GM19372 (cell line): ENCODE data around the gene ELF2.
"Not testable (repeated sequence)": the region's sequence is repeated elsewhere in the genome, so short reads cannot be mapped to it uniquely, and the experiment has no call there.

Experiments used
- ATAC-seq: cut with Tn5 transposase; IDR thresholded peaks from one replicate; pipeline ENCODE4 v1.9.1; 2021; ENCODE audit warnings: mild to moderate bottlenecking, low read depth, moderate library complexity; ENCODE audit not compliant: unreplicated experiment

Gene ELF2

DNA sequence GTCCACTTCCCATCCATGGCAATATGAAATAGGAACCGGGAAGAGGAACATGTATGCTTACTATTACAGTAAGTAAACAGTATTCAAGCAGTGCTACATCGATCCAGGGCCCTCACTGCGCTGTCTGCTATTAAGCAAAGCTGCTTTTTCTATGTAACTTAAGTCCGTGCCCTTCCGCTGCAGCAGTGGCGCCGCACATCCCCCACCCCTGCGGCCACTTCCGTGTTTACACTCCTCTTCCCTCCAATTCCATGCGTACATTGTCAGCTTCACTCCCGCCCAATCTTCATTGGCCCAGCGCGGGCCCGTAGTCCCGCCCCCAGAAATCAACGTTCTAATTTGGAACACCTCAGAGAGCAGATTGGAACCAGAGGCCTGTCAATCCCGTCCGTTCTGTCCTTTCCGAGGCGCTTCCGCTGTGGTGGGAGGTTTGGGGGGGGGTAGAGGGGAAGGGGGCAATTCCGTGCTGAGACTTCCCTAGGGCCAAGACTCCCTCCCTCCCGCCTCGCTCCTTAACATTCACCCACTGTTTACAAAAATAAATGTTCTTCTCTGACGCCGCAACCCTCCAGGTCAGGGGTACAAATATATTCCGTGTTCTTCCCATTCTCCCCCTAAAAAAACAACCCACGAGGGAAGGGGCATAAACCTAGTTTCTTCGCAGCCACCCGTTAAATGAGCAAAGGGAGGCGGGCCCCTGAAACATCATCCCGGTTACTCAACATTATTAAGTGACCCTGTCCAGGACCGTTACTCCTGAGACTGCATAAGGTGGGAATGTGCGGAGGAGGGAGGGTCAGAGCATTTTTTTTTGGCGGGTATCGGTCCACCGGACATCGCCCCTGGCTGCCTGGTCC is 94.0 kb downstream of the ELF2 start:
- ATAC-seq, result peak; percentile 74

DNA sequence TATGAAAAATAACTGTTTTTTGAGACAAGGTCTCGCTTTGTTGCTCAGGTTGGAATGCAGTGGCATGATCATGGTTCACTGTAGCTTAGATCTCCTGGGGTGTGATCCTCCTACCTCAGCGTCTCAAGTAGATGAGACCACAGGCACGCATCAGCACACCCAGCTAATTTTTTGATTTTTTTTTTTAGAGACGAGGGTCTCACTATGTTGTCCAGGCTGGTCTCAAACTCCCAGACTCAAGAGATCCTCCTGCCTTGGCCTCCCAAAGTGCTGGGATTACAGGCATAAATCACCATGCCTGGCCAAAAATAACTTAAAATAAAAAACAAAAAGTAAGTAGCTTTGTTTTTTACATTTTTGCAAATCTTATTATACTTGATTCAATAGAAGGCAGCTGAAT is 98.1 kb downstream of the ELF2 start:
- ATAC-seq, result no peak

DNA sequence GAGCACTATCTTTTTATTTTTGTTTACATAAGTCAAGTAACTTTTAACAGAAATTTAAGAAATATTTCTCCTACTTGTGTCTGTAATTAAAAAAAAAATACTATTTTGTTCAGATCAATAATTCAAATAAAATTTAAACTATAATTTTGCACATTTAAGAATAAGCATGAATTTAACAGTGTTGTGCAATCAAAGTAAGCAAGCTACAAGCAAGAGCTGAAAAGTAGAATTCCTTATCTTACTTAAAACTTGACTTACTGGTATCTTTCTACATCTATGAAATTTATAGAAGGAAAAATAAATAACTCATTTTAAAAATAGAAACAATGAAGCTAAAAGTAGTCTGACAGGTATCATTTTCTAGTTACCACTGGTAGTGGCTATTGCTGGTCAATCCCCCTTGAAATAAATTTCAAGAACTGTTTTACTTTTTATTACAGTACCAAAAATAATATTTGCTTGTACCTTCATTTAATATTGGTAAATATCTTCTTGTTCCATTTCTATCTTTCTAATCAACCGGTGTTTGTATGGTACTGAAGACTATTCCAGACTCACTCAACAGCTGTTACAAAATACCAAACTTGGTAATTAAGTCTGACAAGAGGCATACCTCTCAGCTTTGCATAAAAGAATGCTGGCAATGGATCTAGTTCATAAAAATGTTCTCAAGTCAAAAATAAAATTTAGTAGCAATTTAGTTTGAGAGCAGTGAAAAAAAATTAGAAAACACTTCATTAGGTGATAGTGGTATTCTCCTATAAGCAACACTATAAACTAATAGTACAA is 99.3 kb downstream of the ELF2 start:
- no peak for ATAC-seq

DNA sequence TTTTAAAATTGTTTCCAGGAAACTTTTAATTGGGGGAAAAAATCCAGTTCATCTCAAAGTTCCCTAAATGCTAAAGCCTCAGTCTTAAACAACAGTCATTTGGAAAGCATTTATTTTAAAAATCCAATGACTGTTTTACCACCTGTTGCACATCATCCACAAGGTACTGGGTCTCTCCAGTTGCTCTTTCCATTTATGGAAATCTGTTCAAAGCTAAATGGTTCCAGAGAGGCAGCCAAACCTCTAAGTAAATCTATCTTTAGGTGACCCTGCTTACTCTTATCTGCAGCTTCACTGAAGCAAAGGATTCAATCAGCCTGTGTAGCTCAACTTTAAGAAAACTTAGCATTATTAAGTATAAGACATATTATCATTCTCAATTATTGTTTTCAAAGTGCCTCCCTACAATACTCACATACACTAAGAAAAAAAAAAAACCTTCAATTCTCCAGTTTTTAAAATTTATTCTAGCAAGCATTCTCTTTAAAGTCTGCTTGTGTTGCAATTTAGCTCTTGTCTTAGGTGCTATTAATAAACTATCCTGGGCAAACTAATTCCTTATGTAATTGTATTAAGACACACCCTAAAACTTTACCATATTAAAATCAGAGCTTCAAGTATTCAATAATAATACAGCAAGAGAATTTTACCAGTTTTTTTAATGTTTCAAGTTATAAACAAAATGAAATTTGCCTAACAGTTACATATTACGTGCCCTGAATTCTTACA is 100.8 kb downstream of the ELF2 start:
- no peak for ATAC-seq

DNA sequence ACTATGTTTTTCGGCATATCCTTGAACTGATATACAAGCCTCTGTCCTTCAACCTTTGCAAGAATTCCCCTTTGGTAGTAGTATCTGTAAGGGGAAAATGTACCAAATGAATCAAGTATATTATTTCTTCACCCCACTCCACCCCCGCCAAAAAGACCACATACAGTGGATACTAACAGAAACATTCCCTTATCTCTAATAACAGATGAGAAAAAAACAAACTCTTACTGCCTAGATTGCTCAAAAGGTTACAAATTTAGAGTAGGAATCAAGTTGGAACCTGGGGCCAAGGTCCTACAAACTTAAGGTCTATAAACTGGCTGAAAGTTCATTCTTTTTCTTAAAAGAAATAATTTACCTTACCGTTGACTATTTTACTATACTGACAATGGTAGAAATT is 116.4 kb downstream of the ELF2 start:
- ATAC-seq, result no peak

DNA sequence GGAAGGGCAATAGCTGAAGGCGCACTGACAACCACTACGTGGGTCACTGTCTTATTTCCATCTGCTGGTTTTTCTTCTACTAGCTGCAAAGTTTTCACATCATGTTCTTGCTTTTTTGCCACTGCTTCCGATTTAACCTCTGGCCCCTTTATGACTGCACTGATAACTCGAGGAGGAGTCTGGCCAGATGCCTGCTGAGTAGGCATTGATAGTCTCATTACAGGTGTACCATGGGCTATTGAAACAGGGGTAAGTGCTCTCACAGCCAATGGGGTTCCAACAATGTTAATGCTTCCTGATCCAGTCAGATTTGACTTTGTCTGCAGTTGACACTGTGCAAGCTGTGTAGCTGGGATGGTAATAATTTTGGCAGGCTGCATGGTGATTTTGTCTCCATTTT is 118.0 kb downstream of the ELF2 start:
- not testable (repeated sequence) for ATAC-seq

DNA sequence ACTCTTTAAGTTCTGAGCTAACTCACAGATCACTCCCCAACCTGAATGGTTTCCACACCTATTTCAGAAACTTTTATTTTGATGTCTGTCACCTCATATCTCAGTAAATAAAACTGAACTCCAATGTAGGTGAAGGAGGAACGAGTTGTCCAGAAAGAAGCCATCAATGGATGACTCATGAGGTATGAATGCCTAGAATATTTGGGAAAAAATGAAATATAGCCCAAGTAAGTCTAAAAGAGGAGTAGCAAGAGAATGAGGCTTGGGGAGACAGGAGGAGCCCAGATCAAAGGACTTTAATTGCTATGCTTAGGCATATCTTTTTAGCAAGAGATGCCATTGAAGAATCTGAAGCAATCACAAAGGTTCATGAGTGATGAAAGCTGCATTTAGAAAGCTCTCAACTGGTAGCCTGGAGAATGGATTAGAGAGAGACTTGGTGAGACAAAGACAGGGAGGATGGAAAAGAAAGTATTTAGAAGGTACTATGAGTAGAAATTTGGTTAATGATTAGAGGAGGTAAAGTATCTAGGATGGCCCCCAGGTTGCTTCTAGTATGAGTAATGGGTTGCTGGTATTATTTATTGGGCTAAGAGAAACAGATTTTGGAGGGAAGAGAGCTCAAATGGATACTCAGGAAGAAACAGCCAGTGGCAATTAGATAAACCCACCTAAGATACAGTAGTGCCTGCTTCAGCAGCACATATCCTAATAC is 122.1 kb downstream of the ELF2 start:
- no peak for ATAC-seq

DNA sequence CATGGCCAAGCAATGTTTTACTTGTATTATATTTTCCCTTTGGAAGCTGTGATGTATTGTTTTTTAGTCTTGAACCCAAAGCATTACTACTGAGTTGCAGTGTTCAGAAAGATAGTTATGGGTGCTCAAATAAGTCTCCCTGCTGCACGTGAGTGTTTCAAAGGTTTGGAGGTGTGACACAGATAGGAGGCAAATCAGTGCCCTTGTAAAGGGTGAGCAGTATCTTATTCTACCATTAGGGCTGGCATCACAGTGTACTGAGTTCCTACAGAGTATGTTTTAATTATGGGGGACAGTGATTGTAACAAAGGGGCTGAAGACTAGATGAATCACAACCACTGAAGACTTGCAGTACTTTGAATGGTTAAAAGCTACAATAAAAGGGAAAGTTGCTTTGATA is 123.1 kb downstream of the ELF2 start:
- ATAC-seq, result no peak

DNA sequence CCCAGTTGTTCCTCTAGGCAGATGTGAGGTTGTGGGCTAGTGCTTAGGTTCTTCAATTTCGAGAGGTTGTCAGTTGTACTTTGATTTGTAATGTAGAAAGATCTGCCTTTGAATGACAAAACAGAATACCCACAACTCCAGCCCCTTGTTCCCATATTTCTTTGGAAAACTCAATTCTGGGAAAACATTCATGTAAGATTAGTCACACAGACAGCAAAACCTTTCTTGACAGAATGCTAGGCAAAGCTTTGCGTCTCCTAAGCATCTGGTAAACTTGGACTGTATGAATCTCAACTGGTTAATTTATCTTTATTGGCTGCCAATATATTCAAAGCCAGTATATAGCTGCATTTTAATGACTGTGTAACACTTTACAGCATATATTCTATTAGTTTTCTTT is 126.6 kb downstream of the ELF2 start:
- ATAC-seq, result no peak

DNA sequence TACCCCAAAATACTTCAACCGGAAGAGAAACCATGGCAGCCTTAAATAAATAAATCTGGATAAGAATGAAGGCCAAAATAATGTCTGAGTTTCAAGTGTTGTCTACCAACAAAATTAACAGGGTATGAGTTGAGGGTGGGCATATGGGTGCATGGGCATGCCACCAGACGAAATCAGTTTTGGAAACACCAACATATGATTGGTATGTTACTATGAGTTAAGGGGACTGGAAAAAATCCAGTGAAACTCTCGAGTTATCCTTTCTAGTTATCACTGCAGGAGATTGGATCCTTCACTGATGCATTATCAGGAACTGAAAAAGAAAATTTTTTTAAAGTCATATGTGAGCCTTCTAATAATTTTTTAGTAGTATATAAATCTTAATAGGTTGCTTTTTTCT is 129.0 kb downstream of the ELF2 start:
- ATAC-seq, result no peak

DNA sequence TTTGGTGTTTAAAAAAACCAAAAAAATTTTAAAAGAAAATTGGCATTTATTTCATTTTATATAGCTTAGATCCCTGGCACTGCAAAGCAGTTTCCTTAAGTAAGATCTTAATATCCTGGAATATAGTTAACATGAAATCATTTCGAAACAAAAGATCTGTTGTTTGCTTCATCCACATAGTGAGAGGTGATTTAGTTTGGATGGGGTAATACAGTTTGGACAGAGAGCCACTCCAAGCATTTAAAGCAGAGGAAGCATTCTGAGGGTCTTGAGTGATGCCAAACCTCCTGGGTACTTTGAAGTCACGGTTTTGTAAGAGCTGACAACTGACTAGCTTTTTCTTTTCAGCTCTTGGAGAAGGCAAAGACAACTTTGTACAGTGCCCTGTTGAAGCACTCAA is 132.7 kb downstream of the ELF2 start:
- ATAC-seq, result no peak

DNA sequence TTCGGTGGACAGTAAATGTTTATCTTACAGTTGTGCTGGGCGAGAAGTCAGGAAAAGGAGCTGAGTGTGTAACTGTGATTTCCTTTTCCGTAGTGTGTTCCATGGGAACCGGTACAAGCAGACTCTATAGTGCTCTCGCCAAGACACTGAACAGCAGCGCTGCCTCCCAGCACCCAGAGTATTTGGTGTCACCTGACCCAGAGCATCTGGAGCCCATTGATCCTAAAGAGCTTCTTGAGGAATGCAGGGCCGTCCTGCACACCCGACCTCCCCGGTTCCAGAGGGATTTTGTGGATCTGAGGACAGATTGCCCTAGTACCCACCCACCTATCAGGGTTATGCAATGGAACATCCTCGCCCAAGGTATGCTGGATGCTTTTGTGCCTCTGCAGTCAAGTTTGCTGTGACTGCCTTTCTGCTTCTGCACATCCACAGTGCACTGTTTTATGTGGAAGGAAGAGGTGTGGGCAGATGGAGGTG is 134.0 kb downstream of the ELF2 start:
- ATAC-seq, result no peak

DNA sequence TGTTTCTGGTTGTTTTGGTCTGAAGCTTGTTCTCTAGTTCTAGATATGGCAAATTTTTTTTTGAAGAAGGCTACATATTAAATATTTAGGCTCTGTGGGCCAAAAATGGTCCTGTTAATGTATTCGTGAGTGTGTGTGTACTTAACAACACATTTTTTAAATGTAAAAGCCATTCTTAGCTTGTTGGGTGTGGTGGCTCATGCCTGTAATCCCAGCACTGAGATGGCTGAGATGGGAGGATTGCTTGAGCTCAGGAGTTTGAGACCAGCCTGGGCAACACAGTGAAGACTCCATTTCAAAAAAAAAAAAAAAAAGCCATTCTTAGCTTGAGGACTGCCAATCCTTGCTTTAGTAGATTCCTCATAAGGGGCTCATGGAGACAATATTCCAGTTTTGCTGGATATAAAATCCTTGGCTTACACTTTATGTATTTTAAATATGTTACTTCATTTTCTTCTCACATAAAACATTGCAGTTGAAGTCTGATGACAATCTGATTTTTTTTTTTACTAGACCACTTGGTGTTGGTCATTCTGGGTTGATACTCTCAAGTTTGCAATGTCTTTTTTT is 138.1 kb downstream of the ELF2 start:
- ATAC-seq, result no peak

DNA sequence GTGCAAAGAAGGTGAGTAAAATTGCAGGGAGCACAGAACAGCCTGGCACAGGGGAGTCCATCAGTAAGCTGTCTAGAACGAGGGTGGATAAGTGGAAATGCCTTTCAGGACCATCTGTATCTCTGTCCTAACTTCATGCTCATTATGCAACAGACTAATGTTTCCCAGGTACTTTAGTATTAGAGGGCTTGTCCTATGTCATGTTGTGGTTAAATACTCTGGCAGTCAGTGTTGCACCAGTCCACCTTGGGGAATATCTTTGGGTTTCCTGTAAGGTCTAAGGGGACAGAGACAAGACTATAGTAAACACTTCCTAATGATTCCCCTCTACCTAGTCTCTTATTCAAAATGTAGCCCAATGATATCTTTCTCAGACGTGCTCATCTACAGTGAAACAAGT is 140.1 kb downstream of the ELF2 start:
- no peak for ATAC-seq

DNA sequence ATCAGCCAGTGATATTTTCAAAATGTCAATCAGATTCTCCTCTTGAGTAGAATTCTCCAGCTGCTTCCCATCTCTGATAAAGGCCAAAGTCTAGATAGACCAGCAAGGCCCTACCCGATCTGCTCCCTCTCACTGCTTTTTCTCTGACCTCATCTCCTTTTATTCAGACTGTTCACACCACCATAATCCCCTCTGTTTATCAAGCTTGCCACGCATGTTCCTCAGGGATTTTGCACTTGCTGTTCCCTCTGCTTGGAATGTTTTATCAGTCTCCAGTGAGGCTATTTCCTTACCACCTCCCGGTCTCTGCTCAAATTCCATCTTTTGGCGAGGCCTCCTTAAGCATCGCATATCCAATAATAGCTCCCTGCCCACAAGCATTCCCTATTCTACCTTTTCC is 141.4 kb downstream of the ELF2 start:
- no peak for ATAC-seq

DNA sequence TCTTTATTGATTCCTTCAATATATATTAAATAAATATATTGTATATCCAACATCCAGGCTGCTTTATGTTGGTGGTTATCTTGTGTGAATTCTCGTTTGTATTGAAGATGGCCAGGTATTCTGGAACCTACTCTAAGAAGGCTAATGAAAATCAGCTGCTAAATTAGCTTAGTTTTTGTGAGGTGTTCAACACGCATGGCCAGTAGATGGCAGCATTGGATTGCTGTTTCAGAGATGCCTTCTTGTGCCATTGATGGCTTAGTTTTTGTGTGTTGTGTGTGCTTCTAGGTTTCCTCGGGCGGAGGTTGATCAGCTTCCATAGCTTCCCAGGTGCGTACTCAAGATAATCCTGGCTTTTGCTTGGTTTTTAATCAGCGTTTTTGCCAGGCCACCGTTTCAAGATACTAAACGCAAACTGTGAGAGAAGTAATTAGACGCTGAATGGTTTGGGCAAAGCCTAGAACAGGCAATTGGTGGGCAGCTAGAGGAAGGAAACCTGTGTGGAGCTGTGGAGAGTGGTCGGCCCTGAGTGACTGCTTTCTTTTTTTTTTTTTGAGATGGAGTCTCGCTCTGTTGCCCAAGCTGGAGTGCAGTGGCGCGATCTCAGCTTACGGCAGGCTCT is 146.3 kb downstream of the ELF2 start:
- ATAC-seq, result peak; percentile 61

DNA sequence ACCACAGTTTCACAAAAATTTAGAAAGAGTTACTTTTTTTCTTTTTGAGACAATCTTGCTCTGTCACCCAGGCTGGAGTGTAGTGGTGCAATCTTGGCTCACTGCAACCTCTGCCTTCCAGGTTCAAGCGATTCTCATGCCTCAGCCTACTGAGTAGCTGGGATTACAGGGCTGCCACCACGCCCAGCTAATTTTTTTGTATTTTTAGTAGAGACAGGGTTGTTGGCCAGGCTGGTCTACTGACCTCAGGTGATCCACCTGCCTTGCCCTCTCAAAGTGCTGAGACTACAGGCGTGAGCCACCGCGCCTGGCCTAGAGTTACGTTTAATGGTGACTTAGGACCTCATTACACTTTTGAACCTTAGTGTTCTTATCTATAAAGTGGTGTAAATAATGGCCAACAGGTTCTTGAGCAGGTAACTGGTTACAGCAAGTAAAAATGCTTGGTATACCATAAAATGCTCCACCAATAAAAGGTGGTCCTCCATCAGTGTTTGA is 147.1 kb downstream of the ELF2 start:
- not testable (repeated sequence) for ATAC-seq

DNA sequence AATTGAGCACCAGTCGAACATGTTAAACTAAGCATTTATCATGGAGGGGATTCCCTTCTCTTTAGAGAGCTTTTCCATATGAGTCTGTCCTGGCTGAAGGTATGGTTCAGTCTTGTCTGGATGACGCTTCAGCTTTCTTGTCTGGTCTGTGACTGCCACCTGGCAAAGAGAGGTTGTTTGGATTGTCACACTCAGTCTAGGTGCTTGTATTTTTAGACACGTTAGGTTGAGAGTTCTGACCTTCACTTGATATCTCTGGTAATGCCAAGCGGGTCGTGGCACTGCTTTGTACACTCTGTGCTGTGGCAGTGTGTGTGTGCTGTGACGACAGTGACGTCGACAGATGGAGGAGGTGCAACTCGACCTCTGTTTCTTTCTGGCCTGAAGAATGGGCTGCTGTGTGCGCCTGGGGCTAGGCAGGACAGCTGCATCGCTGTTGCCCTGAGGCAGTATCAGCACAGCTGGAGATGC is 148.8 kb downstream of the ELF2 start:
- no peak for ATAC-seq

DNA sequence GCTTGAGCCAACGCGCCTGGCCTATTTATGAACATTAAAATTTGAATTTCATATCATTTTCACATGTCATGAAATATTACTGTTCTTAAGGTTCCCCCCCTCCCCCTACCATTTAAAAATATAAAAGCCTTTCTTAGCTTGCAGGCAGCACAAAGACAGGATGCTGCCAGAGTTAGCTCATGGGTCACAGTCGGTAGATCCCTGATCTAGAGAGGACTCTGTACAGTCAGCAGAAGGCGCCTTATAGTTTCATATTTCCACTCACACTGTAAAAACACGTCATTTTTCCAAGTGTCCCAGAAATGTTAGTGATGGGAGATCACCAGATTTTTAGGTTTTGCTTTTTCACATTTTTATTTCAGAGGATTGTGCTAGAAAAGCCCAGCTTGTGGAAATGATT is 149.2 kb downstream of the ELF2 start:
- no peak for ATAC-seq
